Measurements from ENCODE around the gene CHP1. TPM values are rescaled to one million over a fixed set of nuclear protein-coding genes. Genes with fewer than 3 reads are reported as not detected.

Gene CHP1
- total and polyA plus RNA-seq, 2 of the 8 experiments (the other 6 are each of a cell fraction or from before 2014, with no cell fraction given): 45.2 to 89.0 TPM

DNA sequence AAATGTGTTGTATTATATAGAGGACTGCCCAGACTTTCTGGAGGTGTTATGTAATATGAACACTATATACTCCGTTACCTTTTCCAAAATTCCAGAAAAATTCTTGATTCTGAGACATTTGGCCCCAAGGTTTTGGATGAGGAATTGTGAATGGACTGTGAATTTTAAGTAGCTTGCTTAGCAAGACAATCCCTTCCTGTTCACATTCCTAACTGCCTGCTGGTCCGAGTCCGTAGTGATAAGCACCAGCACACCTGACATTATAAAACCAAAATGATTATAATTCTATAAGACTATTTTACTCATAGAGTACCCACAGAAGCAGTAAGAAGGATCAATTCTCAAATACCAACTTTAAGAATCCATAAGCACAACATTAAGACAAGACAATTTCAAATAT is 11.7 kb upstream of the CHP1 start:
- no peak overlapping the region for H2AK5ac ChIP-seq (ENCODE audit: low read depth, low read length)
- no peak overlapping the region for H3K14ac ChIP-seq (ENCODE audit: insufficient read length)
- 0 out of 2 replicates have a peak, but pooled peaks have one; percentile 8 for TF ChIP-seq TEAD4 (IDR thresholded peaks at IDR 0.05; ENCODE audit: low read depth, low read length)
- TF ChIP-seq, protein P1, sequence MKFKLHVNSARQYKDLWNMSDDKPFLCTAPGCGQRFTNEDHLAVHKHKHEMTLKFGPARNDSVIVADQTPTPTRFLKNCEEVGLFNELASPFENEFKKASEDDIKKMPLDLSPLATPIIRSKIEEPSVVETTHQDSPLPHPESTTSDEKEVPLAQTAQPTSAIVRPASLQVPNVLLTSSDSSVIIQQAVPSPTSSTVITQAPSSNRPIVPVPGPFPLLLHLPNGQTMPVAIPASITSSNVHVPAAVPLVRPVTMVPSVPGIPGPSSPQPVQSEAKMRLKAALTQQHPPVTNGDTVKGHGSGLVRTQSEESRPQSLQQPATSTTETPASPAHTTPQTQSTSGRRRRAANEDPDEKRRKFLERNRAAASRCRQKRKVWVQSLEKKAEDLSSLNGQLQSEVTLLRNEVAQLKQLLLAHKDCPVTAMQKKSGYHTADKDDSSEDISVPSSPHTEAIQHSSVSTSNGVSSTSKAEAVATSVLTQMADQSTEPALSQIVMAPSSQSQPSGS (IDR thresholded peaks at IDR 0.05; ENCODE audit: low read length): no peak
- TF ChIP-seq EZH2 (IDR thresholded peaks at IDR 0.05; ENCODE audit: low read depth, low read length, severe bottlenecking): no peak
- H4K91ac ChIP-seq (replicated peaks; ENCODE audit: insufficient read length, low read length): no peak overlapping the region
- DNase-seq (ENCODE audit: low read depth in 1 of 2, low spot score in 2 of 2) (no peak), FAIRE-seq (no peak)
- no peak overlapping the region for H3K27ac ChIP-seq (ENCODE audit: low read depth, low read length)
- H2BK120ac ChIP-seq (replicated peaks; ENCODE audit: low read depth, low read length): no peak overlapping the region
- H2BK20ac ChIP-seq (ENCODE audit: low read length): no peak overlapping the region
- 55% methylated on average over 3 of the region's 3 CpGs; no CpG with 5 or more reads in 1 of the 2 experiments for WGBS, 2 experiments (ENCODE audit: extremely low coverage in 1 of 2, insufficient coverage in 1 of 2, insufficient read length in 1 of 2, insufficient replicate concordance in 2 of 2, low coverage in 1 of 2, low lambda C conversion rate in 2 of 2, missing lambda C conversion rate in 1 of 2)
- no peaks in the 10 kb centered on the region for H3K79me2 ChIP-seq (ENCODE audit: control insufficient read depth in 1 of 2, insufficient read depth in 2 of 2, low read length in 2 of 2)
- H3K23me2 ChIP-seq (ENCODE audit: low read depth, low read length): no peaks in the 10 kb centered on the region
- peaks cover 0 to 9% (median 7%) of the 10 kb centered on the region in 4 experiments; a peak in 4 of 7 replicates for H3K4me1 ChIP-seq (replicated peaks in 1 of 4; ENCODE audit: control insufficient read depth in 3 of 4, insufficient read depth in 4 of 4, low read length in 3 of 4)
- no peaks in the 10 kb centered on the region for H4K20me1 ChIP-seq (replicated peaks in 1 of 2; ENCODE audit: control insufficient read depth in 1 of 2, insufficient read depth in 2 of 2, low read length in 2 of 2)
- CTCF ChIA-PET (ENCODE audit: partially characterized antibody): interaction anchor here (0.9 to 5.2 kb wide), 4 partner anchors 11 to 76 kb away, joined by 3 to 23 read pairs (median 4); partner anchors contain the start of genes CHP1 and EXD1
- H4K5ac ChIP-seq (ENCODE audit: insufficient read length, low read depth, low read length): no peak overlapping the region
- no peaks in the 10 kb centered on the region for H3K36me3 ChIP-seq (ENCODE audit: control insufficient read depth in 2 of 4, insufficient read depth in 4 of 4, low read length in 3 of 4)
- H2BK12ac ChIP-seq (ENCODE audit: low read depth, low read length): no peak overlapping the region
- H2BK5ac ChIP-seq (ENCODE audit: low read depth, low read length): no peak overlapping the region
- no peak overlapping the region for H2BK15ac ChIP-seq (ENCODE audit: low read length)
- no peak overlapping the region for H3K18ac ChIP-seq (ENCODE audit: extremely low read depth, low read length)
- H3K27me3 ChIP-seq (replicated peaks in 1 of 4; ENCODE audit: control insufficient read depth in 3 of 4, extremely low read depth in 1 of 4, insufficient read depth in 3 of 4, low read length in 3 of 4): no peaks in the 10 kb centered on the region
- H2AFZ ChIP-seq (ENCODE audit: low read length): no peak overlapping the region; the same call in 1 of the 2 replicates
- no peak overlapping the region for H4K8ac ChIP-seq (ENCODE audit: extremely low read depth, insufficient read depth, low read length)
- H3K9me3 ChIP-seq (ENCODE audit: insufficient read depth in 2 of 2, low read depth in 1 of 2, low read length in 1 of 2): no peaks in the 10 kb centered on the region
- peak overlapping the region; percentile 11 to 21; a peak in 2 of 4 replicates for H3K4me2 ChIP-seq (ENCODE audit: insufficient read depth in 1 of 2, low read depth in 2 of 2, low read length in 2 of 2)
- H3K23ac ChIP-seq (ENCODE audit: insufficient read length): no peak overlapping the region
- H3K56ac ChIP-seq (replicated peaks; ENCODE audit: insufficient read length, low read depth, low read length): no peak overlapping the region
- POLR2A ChIA-PET (ENCODE audit: partially characterized antibody): interaction anchor here (1.0 to 2.5 kb wide), 3 partner anchors 9 to 12 kb away, joined by 3 to 10 read pairs (median 4); partner anchors contain the start of genes CHP1 and EXD1
- H3K79me1 ChIP-seq (ENCODE audit: low read depth, low read length): no peaks in the 10 kb centered on the region
- no peak overlapping the region for H3K9ac ChIP-seq (replicated peaks in 1 of 4; ENCODE audit: extremely low read depth in 1 of 4, low read depth in 3 of 4, low read length in 3 of 4)
- H3K4ac ChIP-seq (replicated peaks; ENCODE audit: insufficient read length, low read depth, low read length): no peak overlapping the region
- H3K4me3 ChIP-seq (ENCODE audit: extremely low read depth in 1 of 4, insufficient read depth in 2 of 4, low read depth in 3 of 4, low read length in 4 of 4): peak overlapping the region in 1 of 4 experiments; percentile 7; a peak in 1 of 8 replicates
